ENCODE data around the gene DDIT3.

DDIT3 gene

GRCh38 chr12:57476993-57477709 is 43.2 kb downstream of the DDIT3 start:
- H3K9ac ChIP-seq (ENCODE audit: low read length), result peak overlapping the region; percentile 65
- TF ChIP-seq CTCF (IDR thresholded peaks at IDR 0.05; ENCODE audit: low read length) (no peak), EZH2 (IDR thresholded peaks at IDR 0.05; ENCODE audit: borderline replicate concordance, low read length) (no peak)
- peak overlapping the region; percentile 88 for H3K27ac ChIP-seq (ENCODE audit: low read depth, low read length, poor library complexity, severe bottlenecking)
- peaks cover 51% of the 10 kb centered on the region for H3K4me1 ChIP-seq (ENCODE audit: insufficient read depth, low read length, severe bottlenecking)
- H3K9me3 ChIP-seq (ENCODE audit: low read length), result no peaks in the 10 kb centered on the region
- no peak overlapping the region for H2AFZ ChIP-seq (ENCODE audit: low read length)
- H3K4me2 ChIP-seq (ENCODE audit: low read length), result peak overlapping the region; percentile 74
- H3F3A ChIP-seq (ENCODE audit: insufficient read depth, low read length), result no peaks in the 10 kb centered on the region
- no peaks in the 10 kb centered on the region for H4K20me1 ChIP-seq (ENCODE audit: insufficient read depth, low read length)
- no peaks in the 10 kb centered on the region for H3K9me2 ChIP-seq (ENCODE audit: low read depth, low read length)
- H3K79me2 ChIP-seq (ENCODE audit: insufficient read depth, low read length), result no peaks in the 10 kb centered on the region
- no peaks in the 10 kb centered on the region for H3K27me3 ChIP-seq (ENCODE audit: insufficient read depth, low read length)
- peak overlapping the region; percentile 57 for H3K4me3 ChIP-seq (ENCODE audit: low read depth, low read length, poor library complexity, severe bottlenecking)
- no peaks in the 10 kb centered on the region; the same call in 1 of the 2 replicates for H3K36me3 ChIP-seq (ENCODE audit: insufficient read depth, low read length)

- Histone ChIP-seq H4K20me1 (ENCODE audit: insufficient read depth, low read length) (no peaks in the 10 kb centered on the region), H3K27ac (ENCODE audit: low read depth, low read length, poor library complexity, severe bottlenecking) (peak overlapping the region; percentile 88), H2AFZ (ENCODE audit: low read length) (no peak overlapping the region), H3K4me1 (ENCODE audit: insufficient read depth, low read length, severe bottlenecking) (peaks cover 51% of the 10 kb centered on the region), H3K4me2 (ENCODE audit: low read length) (peak overlapping the region; percentile 74), H3F3A (ENCODE audit: insufficient read depth, low read length) (no peaks in the 10 kb centered on the region), H3K9me2 (ENCODE audit: low read depth, low read length) (no peaks in the 10 kb centered on the region), H3K4me3 (ENCODE audit: low read depth, low read length, poor library complexity, severe bottlenecking) (peak overlapping the region; percentile 57), H3K27me3 (ENCODE audit: insufficient read depth, low read length) (no peaks in the 10 kb centered on the region), H3K79me2 (ENCODE audit: insufficient read depth, low read length) (no peaks in the 10 kb centered on the region), H3K36me3 (ENCODE audit: insufficient read depth, low read length) (no peaks in the 10 kb centered on the region; the same call in 1 of the 2 replicates), H3K9me3 (ENCODE audit: low read length) (no peaks in the 10 kb centered on the region), H3K9ac (ENCODE audit: low read length) (peak overlapping the region; percentile 65)
- TF ChIP-seq EZH2 (IDR thresholded peaks at IDR 0.05; ENCODE audit: borderline replicate concordance, low read length) (no peak), CTCF (IDR thresholded peaks at IDR 0.05; ENCODE audit: low read length) (peak; percentile 85)
Observed at GRCh38 chr12:57476162-57476992, 43.9 kb downstream of the DDIT3 start.

- Histone ChIP-seq H3K4me1 (ENCODE audit: insufficient read depth, low read length, severe bottlenecking) (peaks cover 46% of the 10 kb centered on the region), H3F3A (ENCODE audit: insufficient read depth, low read length) (no peaks in the 10 kb centered on the region), H3K9ac (ENCODE audit: low read length) (no peak overlapping the region), H3K9me3 (ENCODE audit: low read length) (no peaks in the 10 kb centered on the region), H3K27me3 (ENCODE audit: insufficient read depth, low read length) (no peaks in the 10 kb centered on the region), H3K36me3 (ENCODE audit: insufficient read depth, low read length) (no peaks in the 10 kb centered on the region; the same call in 1 of the 2 replicates), H3K9me2 (ENCODE audit: low read depth, low read length) (no peaks in the 10 kb centered on the region), H3K79me2 (ENCODE audit: insufficient read depth, low read length) (no peaks in the 10 kb centered on the region), H4K20me1 (ENCODE audit: insufficient read depth, low read length) (no peaks in the 10 kb centered on the region), H3K4me3 (ENCODE audit: low read depth, low read length, poor library complexity, severe bottlenecking) (peak overlapping the region; percentile 57), H2AFZ (ENCODE audit: low read length) (no peak overlapping the region), H3K27ac (ENCODE audit: low read depth, low read length, poor library complexity, severe bottlenecking) (no peak overlapping the region), H3K4me2 (ENCODE audit: low read length) (peak overlapping the region; percentile 74)
- TF ChIP-seq EZH2 (IDR thresholded peaks at IDR 0.05; ENCODE audit: borderline replicate concordance, low read length) (no peak), CTCF (IDR thresholded peaks at IDR 0.05; ENCODE audit: low read length) (no peak)
Observed at GRCh38 chr12:57475271-57476161, 44.8 kb downstream of the DDIT3 start.
